BLaER1 (cell line): ENCODE measurements around the gene FKRP.

Source experiments
- H3K27ac ChIP-seq: shearing (Covaris generic); formaldehyde crosslinking; 2 replicates; pipeline ENCODE4 v1.8.1; 2022
- H3K27me3 ChIP-seq: shearing (Covaris generic); formaldehyde crosslinking; 2 replicates; pipeline ENCODE4 v1.8.1; 2022
- H3K36me3 ChIP-seq: shearing (Covaris generic); formaldehyde crosslinking; 2 replicates; pipeline ENCODE4 v1.8.1; 2022
- H3K4me1 ChIP-seq: shearing (Covaris generic); formaldehyde crosslinking; 2 replicates; pipeline ENCODE4 v1.8.1; 2022
- H3K4me2 ChIP-seq: shearing (Covaris generic); formaldehyde crosslinking; 2 replicates; pipeline ENCODE4 v1.8.1; 2022
- H3K4me3 ChIP-seq: shearing (Covaris generic); formaldehyde crosslinking; 2 replicates; pipeline ENCODE4 v1.8.1; 2022
- H3K9ac ChIP-seq: shearing (Covaris generic); formaldehyde crosslinking; 2 replicates; pipeline ENCODE4 v1.8.1; 2022
- H3K9me3 ChIP-seq: shearing (Covaris generic); formaldehyde crosslinking; 2 replicates; pipeline ENCODE4 v1.8.1; 2022
- H4K20me1 ChIP-seq: shearing (Covaris generic); formaldehyde crosslinking; 2 replicates; pipeline ENCODE4 v1.8.1; 2022
- Cebpa-rat ChIP-seq: shearing (Covaris generic); IDR thresholded peaks from 2 replicates; pipeline ENCODE4 v1.8.1; 2022

The FKRP gene

DNA sequence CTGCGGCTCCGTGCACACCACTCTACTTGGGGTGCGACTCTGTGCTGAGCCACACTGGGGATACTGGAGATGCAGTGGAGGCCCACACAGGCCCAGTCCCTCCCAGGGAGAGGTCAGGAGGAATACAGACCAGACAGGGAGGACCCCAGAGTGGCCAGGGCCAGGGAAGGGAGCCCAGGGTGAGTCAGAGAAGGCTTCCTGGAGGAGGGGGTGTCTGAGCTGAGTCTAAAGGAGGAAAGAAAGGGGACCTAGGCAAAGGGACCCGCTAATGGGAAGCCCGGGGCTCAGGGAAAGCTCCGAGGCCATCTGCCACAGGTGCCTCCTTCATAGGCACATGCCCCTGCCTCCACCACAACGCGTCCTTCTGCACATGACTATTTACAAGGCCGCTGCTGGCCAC is 15.7 kb upstream of the FKRP start:
- peaks cover 100% of the 10 kb centered on the region for H4K20me1 ChIP-seq
- H3K27me3 ChIP-seq, result no peaks in the 10 kb centered on the region
- H3K9ac ChIP-seq, result peak overlapping the region; percentile 12
- no peak for TF ChIP-seq Cebpa-rat
- H3K4me3 ChIP-seq, result no peak overlapping the region
- peaks cover 99% of the 10 kb centered on the region for H3K36me3 ChIP-seq
- H3K27ac ChIP-seq, result peak overlapping the region; percentile 85
- peaks cover 89% of the 10 kb centered on the region for H3K4me1 ChIP-seq
- H3K9me3 ChIP-seq, result no peaks in the 10 kb centered on the region
- peak overlapping the region; percentile 99 for H3K4me2 ChIP-seq

DNA sequence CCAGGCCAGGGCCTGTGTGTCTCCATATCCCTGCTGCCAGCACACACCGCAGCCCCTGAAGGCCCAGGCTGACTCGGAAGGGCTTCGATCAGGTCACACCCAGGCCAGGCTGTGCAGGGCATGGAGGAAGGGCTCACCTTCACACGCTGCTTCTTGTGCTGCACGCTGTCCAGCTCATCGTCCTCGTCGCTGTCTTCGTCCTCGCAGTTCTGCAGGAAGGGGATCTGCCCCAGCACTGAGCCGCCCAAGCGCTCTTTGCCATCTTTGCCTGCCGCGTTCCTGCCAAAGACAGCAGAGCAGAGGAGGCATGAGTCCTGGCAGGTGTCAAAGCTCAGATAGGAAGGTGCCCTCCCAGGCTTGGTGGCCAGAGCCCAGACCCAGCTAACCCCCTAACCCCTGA is 15.3 kb upstream of the FKRP start:
- Histone ChIP-seq H3K9me3 (no peaks in the 10 kb centered on the region), H3K27me3 (no peaks in the 10 kb centered on the region), H3K4me3 (no peak overlapping the region), H3K36me3 (peaks cover 99% of the 10 kb centered on the region), H3K27ac (peak overlapping the region; percentile 85), H3K9ac (peak overlapping the region; percentile 12; the same call in 1 of the 2 replicates), H3K4me2 (peak overlapping the region; percentile 99), H3K4me1 (peaks cover 85% of the 10 kb centered on the region), H4K20me1 (peaks cover 100% of the 10 kb centered on the region)
- no peak for TF ChIP-seq Cebpa-rat

DNA sequence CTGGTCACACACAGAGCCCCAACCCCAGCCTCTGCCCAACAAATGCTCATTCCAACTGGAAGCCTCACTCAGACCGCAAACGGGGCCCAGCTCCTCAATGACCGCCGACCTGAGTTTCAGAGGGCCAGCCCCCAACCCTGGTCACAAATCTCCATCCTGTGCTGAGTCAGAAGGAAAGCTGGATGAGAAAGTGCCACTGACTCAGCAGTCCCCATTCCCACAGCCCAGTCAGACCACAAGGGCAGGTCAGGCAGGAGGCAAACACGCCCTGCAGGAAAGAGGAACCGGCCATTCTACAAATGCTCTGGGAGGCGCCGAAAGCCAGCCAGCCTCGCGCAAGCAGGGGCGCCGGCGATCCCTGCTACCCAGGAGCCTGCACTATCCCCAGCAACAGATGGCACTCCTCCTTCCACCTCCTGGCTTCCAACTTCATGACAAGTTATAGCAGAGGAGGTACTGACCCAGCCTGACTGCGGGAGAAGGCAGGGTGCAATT is 14.8 kb upstream of the FKRP start:
- no peak for TF ChIP-seq Cebpa-rat
- no peak overlapping the region for H3K9ac ChIP-seq
- no peaks in the 10 kb centered on the region for H3K9me3 ChIP-seq
- peak overlapping the region; percentile 85 for H3K27ac ChIP-seq
- H3K36me3 ChIP-seq, result peaks cover 99% of the 10 kb centered on the region
- no peak overlapping the region for H3K4me3 ChIP-seq
- peaks cover 100% of the 10 kb centered on the region for H4K20me1 ChIP-seq
- peak overlapping the region; percentile 99 for H3K4me2 ChIP-seq
- H3K4me1 ChIP-seq, result peaks cover 81% of the 10 kb centered on the region
- H3K27me3 ChIP-seq, result no peaks in the 10 kb centered on the region

DNA sequence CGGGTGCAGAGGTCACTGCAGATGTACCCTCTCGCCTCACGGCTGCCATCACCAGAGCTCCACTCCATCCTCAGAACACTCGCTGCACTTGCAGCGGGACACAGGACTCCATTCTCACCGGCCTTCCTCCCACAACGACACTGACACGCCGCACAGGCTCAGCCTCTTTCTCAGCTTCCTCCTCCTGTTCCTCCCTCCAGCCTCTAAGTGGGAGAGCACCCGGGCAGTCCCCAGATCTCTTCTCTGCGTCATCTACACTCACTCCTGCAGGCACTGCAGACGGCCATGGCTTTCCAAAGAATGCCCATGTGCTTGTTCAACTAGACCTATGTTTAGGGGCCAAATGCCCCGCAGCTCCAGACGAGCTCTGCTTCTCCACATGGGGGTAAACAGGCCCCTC is 14.3 kb upstream of the FKRP start:
- no peak overlapping the region for H3K4me3 ChIP-seq
- peaks cover 100% of the 10 kb centered on the region for H4K20me1 ChIP-seq
- peaks cover 75% of the 10 kb centered on the region for H3K4me1 ChIP-seq
- H3K9me3 ChIP-seq, result no peaks in the 10 kb centered on the region
- no peaks in the 10 kb centered on the region for H3K27me3 ChIP-seq
- H3K4me2 ChIP-seq, result peak overlapping the region; percentile 99
- H3K36me3 ChIP-seq, result peaks cover 99% of the 10 kb centered on the region
- TF ChIP-seq Cebpa-rat, result no peak
- H3K27ac ChIP-seq, result peak overlapping the region; percentile 18; the same call in 1 of the 2 replicates
- H3K9ac ChIP-seq, result 0 out of 2 replicates have a peak overlapping the region, but pooled peaks have one; percentile 55

DNA sequence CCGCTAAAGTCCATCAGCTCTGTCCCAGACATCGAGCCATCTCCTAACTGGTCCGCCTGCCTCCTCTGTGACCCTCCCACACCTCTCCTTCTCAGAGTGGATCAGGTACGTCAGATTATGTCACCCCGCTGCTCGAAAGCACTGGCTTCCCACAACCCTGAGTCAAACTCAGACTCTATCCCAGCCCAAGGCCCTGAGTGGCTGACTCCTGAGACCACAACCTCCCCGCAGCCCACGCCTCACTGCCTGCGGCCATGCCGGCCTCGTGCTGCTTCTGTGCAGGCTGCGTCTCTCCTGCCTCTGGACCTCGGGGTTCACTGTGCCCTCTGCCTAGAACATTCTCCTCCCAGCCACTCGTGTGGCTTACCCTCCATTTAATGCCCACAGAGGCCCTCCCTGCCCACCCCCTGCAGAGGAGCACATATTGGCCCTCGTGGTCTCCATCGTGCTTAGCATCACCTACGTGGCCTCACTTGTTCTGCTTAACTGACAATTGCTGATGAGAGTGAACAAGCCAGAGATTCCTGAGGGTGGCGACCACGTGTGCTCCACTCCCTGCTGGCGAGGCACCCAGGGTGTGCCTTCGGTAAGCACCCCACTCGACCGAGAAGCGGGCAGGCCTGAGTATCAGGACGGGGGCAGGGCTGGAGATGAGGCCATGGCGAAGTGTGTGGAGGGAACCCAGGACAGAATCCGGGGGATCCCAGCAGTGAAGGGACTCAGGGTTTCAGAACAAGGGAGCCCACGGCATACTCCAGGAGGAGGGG is 13.5 kb upstream of the FKRP start:
- TF ChIP-seq Cebpa-rat, result no peak
- Histone ChIP-seq H3K4me3 (no peak overlapping the region), H3K27me3 (no peaks in the 10 kb centered on the region), H4K20me1 (peaks cover 100% of the 10 kb centered on the region), H3K9me3 (no peaks in the 10 kb centered on the region), H3K4me1 (peaks cover 68% of the 10 kb centered on the region), H3K36me3 (peaks cover 99% of the 10 kb centered on the region), H3K9ac (0 out of 2 replicates have a peak overlapping the region, but pooled peaks have one; percentile 55), H3K4me2 (peak overlapping the region; percentile 99), H3K27ac (0 out of 2 replicates have a peak overlapping the region, but pooled peaks have one; percentile 18)

DNA sequence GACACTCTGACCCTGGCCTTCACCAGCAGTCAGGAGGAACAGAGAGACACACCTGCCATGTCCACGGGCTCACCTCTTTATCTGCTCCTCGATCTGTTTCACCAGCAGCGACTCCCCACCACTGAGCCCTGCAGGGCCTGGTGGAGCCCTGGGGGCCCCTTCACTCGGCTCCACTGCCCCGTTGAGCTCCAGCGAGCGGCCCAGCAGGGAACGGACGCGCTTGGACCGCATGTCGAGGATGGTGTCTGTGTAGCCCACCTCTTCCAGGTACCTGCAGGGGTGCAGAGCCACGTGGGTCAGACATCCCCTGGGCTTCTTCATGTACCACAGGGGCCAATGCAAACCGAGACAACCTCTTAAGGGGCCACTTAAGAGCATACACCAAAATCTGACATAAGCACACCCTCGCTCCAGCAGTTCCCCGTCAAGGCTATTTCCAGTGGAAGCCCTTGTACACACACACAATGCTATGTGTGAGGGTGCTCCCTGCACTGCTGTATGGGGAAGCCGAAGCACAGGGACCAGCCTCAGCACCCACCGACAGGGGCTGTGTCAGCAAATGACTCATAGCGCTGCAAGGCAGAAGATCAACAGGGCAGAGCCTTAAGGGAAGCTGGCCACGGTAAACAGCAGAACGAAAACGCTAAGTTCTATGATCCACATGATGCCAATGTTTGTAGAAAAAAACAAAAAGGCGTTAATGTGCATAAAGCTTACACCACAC is 12.7 kb upstream of the FKRP start:
- Histone ChIP-seq H3K4me1 (peaks cover 60% of the 10 kb centered on the region), H3K9ac (no peak overlapping the region), H3K4me3 (no peak overlapping the region), H3K4me2 (peak overlapping the region; percentile 99), H3K27ac (no peak overlapping the region), H3K36me3 (peaks cover 99% of the 10 kb centered on the region), H3K27me3 (no peaks in the 10 kb centered on the region), H4K20me1 (peaks cover 100% of the 10 kb centered on the region), H3K9me3 (no peaks in the 10 kb centered on the region)
- no peak for TF ChIP-seq Cebpa-rat

DNA sequence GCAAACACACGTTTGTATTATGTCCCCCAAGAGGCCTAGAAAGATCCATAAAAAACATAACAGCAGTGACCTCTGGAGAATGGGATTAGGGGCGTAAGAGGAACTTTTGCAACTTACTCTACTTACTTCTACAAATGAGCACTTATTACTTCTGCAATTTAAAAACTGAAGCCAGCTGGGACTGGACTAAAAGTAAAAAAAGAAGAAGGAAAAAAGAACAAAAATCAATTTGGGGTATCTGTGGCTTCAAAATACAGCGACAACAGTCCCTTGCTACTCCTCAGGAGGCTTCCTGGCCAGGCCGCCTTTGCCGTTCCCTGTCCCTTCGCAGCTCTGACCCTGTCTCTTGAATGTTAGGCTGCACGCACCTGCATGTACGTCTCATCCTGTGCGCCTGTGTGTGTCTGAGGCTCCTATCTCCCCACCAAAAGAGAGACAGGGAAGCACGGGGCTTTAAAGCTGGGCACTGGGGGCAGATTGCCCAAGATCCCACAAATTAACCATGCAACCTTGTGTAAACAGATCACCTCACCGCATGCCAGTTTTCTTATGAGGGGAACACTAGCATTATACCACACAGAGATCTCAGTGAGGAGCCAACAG is 12.1 kb upstream of the FKRP start:
- Histone ChIP-seq H3K4me3 (no peak overlapping the region), H3K27ac (no peak overlapping the region), H4K20me1 (peaks cover 100% of the 10 kb centered on the region), H3K36me3 (peaks cover 99% of the 10 kb centered on the region), H3K9ac (no peak overlapping the region), H3K4me1 (peaks cover 53% of the 10 kb centered on the region), H3K4me2 (no peak overlapping the region), H3K9me3 (no peaks in the 10 kb centered on the region), H3K27me3 (no peaks in the 10 kb centered on the region)
- TF ChIP-seq Cebpa-rat, result no peak

DNA sequence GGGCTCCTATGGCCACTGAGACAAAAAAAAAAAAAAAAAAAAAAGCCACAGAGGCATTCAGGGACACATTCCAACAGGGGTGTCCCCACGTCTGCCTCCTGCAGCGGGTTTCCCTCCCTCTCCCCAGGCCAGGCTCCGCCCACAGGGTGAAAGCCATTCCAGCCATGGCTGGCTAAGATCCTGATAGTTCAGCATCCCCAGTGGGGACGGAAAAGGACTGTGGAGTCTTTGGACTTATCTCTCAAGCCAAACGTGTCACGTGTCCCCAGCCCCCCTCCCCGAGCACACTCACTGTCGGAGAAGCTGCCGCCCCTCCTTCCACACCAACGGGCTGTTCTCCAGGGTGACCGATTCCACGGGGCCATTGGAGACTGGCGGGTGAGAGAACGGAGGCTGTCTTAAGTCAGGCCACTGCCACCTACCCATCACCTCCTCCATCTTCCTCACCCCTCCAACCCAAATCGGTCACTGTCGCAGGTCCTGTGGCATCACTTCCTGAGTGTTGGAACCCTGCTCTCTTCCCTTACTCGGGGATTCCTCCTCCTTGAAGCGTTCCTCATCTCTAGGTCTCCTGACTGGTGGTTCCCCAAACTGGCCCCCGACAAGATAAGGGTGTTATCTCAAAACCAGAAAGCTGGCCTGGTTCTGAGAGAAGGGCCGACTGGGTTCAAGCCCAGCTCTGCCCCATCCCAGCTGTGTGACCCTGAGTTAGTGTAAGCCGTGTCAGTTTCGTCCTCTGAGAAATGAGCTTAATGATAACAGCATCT is 9.1 kb upstream of the FKRP start:
- Histone ChIP-seq H3K4me1 (peaks cover 37% of the 10 kb centered on the region), H4K20me1 (peaks cover 100% of the 10 kb centered on the region), H3K27me3 (no peaks in the 10 kb centered on the region), H3K9ac (no peak overlapping the region), H3K4me3 (no peak overlapping the region), H3K36me3 (peaks cover 99% of the 10 kb centered on the region), H3K9me3 (no peaks in the 10 kb centered on the region), H3K27ac (no peak overlapping the region), H3K4me2 (no peak overlapping the region)
- no peak for TF ChIP-seq Cebpa-rat

DNA sequence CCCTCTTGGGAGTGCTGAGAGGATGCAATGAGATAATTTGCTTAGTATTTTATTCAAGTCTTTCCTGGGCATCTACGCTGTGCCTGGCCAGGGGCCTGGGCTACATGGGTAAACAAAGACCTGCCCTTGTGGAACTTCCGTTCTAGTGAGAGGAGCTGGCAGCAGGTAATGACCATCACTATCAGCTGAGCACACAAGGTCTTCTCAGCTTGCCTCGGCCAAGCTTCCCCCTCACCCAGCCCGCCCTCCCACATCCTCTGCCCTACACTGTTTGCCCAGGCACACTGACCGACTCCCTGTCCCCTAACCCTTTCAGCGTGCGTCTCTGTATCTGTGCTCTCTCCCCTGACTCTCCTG is 8.6 kb upstream of the FKRP start:
- Histone ChIP-seq H3K36me3 (peaks cover 95% of the 10 kb centered on the region), H3K9me3 (no peaks in the 10 kb centered on the region), H3K4me2 (no peak overlapping the region), H3K4me3 (no peak overlapping the region), H3K27ac (no peak overlapping the region), H3K4me1 (peaks cover 37% of the 10 kb centered on the region), H3K27me3 (no peaks in the 10 kb centered on the region), H3K9ac (no peak overlapping the region), H4K20me1 (peaks cover 100% of the 10 kb centered on the region)
- no peak for TF ChIP-seq Cebpa-rat
